HepG2 (cell line): ENCODE results near the gene CDYL2.

ENCODE experiments used
- EZH2 ChIP-seq: conservative IDR thresholded peaks from 2 replicates; pipeline ENCODE4 v1.6.1; 2012; ENCODE audit warnings: mild to moderate bottlenecking, low read depth, low read length, moderate library complexity
- HNF4A ChIP-seq: sonication (generic); formaldehyde crosslinking; IDR thresholded peaks from 2 replicates; pipeline ENCODE4 v1.4.0; 2020; ENCODE audit warnings: missing genetic modification reagents
- NFYC ChIP-seq: IDR thresholded peaks from 2 replicates; pipeline ENCODE4 v1.6.1; 2016; ENCODE audit warnings: missing genetic modification reagents, missing compliant biosample characterization
- ZBTB20 ChIP-seq: sonication (generic); formaldehyde crosslinking; IDR thresholded peaks from 2 replicates; pipeline ENCODE4 v1.8.1; 2023; ENCODE audit warnings: missing genetic modification reagents, low read depth, mild to moderate bottlenecking, borderline replicate concordance
- TF ChIP-seq, protein P1 (sequence below): sonication (generic); formaldehyde crosslinking; IDR thresholded peaks from 2 replicates; pipeline ENCODE4 v1.5.0; 2020; ENCODE audit warnings: mild to moderate bottlenecking, missing genetic modification reagents, moderate library complexity

DNA sequence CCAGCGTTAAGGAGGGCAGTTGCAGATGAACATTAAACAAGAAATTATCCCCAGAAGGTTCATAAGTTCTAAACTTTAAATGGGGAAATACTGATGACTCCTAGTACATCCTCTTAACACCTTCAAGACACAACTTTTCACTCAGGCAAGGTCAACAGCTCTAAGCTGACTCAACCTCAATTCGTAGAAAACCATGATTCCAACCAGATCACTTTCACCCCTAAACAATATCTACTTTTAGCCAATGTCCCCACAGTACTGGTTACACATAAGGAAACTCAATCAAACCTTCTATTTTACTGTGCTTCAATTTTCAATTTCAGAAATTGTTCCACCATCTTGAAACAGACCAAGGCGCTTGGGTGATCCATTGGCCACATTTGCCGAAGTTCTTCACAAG is 2.3 kb downstream of the CDYL2 start:
- TF ChIP-seq, protein P1, sequence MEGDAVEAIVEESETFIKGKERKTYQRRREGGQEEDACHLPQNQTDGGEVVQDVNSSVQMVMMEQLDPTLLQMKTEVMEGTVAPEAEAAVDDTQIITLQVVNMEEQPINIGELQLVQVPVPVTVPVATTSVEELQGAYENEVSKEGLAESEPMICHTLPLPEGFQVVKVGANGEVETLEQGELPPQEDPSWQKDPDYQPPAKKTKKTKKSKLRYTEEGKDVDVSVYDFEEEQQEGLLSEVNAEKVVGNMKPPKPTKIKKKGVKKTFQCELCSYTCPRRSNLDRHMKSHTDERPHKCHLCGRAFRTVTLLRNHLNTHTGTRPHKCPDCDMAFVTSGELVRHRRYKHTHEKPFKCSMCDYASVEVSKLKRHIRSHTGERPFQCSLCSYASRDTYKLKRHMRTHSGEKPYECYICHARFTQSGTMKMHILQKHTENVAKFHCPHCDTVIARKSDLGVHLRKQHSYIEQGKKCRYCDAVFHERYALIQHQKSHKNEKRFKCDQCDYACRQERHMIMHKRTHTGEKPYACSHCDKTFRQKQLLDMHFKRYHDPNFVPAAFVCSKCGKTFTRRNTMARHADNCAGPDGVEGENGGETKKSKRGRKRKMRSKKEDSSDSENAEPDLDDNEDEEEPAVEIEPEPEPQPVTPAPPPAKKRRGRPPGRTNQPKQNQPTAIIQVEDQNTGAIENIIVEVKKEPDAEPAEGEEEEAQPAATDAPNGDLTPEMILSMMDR (CRISPR knock-in tag) = no peak
- TF ChIP-seq ZBTB20 (CRISPR knock-in tag) (no peak), HNF4A (CRISPR knock-in tag) (no peak), EZH2 (no peak), NFYC (CRISPR knock-in tag) (no peak)
